GM12865 (cell line): Measurements from ENCODE around the gene GRIP2.

Experiments
- DNase-seq: peaks from one replicate; pipeline ENCODE4 v3.0.0; 2010; ENCODE audit warnings: low read depth
- H3K4me3 ChIP-seq: 2 replicates; pipeline ENCODE4 v1.5.1; 2011; ENCODE audit warnings: mild to moderate bottlenecking, low read depth, low read length, control low read depth
- TF ChIP-seq, protein P1 (sequence below): IDR thresholded peaks from 2 replicates; pipeline ENCODE4 v1.5.1; 2011; ENCODE audit warnings: low read length, control low read depth, low read depth, inconsistent platforms; ENCODE audit not compliant: insufficient read depth; ENCODE audit errors: missing control alignments

GRIP2 gene

DNA sequence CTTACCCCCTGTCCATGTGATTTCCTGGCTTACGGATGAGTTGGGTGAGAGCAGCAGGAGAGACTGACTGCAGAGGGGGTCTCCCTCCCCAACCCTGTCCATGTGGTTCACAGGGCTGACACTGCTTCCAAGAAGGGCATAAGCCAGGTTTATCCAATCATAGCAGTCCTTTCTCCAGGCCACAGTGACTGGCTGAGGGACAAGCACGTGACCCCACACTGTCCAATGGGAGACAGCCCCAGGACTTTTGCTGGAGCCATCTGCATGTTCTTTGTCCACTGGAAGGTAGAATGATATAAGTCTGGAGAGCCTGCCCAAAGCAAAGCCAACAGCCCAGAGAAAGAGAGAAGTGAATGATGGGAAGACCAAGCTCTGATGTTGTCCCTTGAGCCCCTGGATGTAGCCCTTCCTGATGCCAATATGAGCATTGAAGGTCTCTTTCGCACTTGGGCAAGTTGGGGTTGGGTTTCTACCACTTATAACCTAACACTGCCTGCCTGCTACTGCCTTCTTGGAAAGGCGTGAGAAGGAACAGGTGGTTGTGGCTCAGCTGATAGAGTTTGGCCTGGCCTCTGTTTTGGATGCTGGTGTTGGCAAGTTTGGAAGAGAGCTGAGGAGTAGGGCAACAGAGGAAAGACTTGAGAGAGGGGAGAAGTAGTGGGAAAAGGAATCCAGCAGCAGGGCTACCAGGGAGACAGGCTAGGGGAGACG lies 41.3 kb upstream of the GRIP2 start:
- TF ChIP-seq, protein P1, sequence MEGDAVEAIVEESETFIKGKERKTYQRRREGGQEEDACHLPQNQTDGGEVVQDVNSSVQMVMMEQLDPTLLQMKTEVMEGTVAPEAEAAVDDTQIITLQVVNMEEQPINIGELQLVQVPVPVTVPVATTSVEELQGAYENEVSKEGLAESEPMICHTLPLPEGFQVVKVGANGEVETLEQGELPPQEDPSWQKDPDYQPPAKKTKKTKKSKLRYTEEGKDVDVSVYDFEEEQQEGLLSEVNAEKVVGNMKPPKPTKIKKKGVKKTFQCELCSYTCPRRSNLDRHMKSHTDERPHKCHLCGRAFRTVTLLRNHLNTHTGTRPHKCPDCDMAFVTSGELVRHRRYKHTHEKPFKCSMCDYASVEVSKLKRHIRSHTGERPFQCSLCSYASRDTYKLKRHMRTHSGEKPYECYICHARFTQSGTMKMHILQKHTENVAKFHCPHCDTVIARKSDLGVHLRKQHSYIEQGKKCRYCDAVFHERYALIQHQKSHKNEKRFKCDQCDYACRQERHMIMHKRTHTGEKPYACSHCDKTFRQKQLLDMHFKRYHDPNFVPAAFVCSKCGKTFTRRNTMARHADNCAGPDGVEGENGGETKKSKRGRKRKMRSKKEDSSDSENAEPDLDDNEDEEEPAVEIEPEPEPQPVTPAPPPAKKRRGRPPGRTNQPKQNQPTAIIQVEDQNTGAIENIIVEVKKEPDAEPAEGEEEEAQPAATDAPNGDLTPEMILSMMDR, result no peak
- DNase-seq, result no peak
- H3K4me3 ChIP-seq, result no peak overlapping the region

DNA sequence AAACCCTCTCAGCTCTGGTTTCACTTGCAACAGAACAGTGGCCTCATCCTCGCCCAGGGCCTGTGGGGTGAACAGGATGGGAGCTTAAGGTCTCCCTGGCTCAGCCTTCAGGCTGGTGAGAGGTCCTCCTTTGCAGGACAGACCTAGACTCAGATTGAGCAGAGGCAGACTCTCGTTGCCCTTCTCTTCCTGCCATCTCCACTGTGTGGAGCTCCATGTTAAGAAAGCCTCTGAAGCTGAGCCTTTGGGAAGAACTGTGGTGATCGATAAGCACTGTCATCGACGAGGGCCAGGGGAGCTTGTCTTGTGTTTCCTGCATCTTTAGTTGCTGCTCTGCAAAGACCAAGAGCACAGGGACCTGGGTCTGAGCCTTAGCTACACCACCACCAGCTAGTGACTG lies 37.8 kb upstream of the GRIP2 start:
- H3K4me3 ChIP-seq, result no peak overlapping the region
- no peak for DNase-seq
- TF ChIP-seq, protein P1, result no peak

DNA sequence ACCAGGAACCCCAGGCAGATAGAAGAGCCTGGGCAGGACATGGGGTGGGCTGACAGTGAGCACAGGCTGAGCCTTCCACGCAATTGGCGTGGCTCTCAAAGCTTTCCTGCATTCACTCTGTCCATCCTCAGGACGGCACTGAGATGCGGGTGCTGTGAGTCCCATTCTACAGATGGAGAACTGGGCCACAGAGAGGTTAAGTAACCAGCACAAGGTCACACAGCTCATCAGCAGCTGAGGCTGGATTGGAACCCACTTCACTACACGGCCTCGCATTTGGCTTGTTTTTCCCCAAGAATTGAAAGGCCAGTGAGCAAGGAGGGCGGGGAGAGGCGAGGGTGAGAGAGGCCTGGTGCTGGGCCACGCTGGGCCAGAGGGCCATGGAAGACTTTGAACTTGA lies 36.0 kb upstream of the GRIP2 start:
- TF ChIP-seq, protein P1, result no peak
- no peak for DNase-seq
- no peak overlapping the region for H3K4me3 ChIP-seq

DNA sequence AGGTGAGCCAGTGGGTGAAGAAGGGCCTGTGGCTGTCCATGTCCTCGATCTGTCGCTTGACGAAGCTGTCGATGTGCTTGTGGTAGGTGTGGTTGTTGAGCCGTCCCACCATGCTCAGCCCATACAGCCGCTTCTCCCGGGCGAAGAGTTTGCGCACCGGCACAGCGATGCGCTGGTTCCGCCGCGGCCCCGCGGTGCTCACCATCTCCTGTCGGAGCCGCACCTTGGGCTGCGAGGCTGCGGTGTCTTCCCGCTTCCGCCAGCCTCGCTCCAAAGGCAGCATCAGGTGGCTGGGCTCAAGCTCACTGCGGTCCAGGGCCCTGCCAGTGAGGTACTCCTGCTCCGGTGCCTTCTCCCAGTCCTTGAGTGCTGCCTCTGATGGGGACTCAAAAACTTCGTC lies 34.0 kb upstream of the GRIP2 start:
- TF ChIP-seq, protein P1, result no peak
- no peak overlapping the region for H3K4me3 ChIP-seq
- DNase-seq, result no peak

DNA sequence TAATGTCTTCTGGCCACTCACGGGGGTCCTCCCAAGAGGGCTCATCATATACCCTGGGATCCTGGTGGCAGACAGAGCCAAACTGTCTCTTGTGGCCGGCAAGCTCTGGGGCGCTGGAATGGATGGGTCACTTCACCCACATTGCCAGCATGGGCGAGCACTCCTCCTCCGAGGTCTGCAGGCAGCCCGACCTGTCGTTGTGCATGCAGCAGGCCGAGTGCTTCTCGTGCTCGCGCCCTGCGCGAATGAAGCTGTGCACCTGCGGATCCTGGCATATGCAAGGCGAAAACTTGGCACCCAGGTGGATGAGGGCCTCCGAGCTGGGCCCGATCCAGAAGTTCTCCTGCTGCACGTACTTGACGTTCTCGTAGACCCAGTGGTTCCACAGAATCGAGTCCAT lies 33.6 kb upstream of the GRIP2 start:
- DNase-seq, result no peak
- H3K4me3 ChIP-seq, result no peak overlapping the region
- TF ChIP-seq, protein P1, result no peak

DNA sequence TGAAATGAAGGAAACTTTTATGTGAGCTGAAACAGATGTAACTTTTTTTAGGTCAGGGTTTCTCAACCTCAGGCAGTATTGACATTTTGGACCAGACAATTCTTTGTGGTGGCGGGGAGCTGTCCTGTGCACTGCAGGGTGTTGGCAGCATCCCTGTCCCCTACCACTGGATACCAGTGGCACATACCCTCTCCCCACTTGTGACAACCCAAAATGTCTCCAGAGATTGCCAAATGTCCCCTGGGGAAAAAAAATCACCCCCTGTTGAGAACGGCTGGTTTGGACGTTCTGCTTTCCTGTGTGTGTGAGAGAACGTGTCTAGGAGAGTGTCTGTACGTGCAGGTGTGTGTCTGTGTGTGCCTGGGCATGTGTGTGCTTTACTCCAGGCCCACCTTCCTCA lies 30.7 kb upstream of the GRIP2 start:
- DNase-seq, result no peak
- TF ChIP-seq, protein P1, result no peak
- H3K4me3 ChIP-seq, result no peak overlapping the region

DNA sequence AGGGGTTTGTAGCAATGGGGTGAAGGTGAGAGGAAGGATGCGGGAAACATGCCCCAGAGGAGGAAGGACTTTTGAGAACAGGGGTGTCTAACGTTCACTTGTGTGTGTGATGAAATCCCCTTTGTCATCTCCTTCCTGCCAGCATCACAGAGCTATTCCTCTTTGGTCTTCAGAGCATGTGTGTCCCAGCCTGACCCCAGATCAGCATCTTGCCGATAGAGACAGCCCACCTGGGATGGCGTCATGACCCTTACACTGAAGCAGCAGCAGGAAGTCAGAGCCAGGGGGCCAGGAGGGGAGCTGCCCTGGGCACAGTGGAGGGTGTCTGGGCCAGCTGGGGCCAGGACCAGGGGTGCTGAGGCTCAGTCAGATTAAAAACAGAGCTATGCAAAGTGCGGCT lies 29.9 kb upstream of the GRIP2 start:
- DNase-seq, result no peak
- H3K4me3 ChIP-seq, result no peak overlapping the region
- TF ChIP-seq, protein P1, result no peak
